Measurements from ENCODE around the gene OTOF. TPM values are rescaled to one million over a fixed set of nuclear protein-coding genes. Genes with fewer than 3 reads are reported as not detected.

The OTOF gene
- total and polyA plus RNA-seq, 2 of the 4 experiments (the other 2 are of a cell fraction), result 0.03 TPM; not detected in 1

- no peaks in the 10 kb centered on the region for H3K79me1 ChIP-seq (ENCODE audit: low read depth in 1 of 2, low read length in 2 of 2)
- no peak overlapping the region for H3K14ac ChIP-seq (replicated peaks; ENCODE audit: low read depth, low read length)
- WGBS, 2 experiments (ENCODE audit: extremely low coverage in 2 of 2, insufficient read length in 1 of 2), result 61% methylated on average over 4 of the region's 9 CpGs; no CpG with 5 or more reads in 1 of the 2 experiments
- no peak overlapping the region for H2BK20ac ChIP-seq (ENCODE audit: low read depth, low read length)
- TF ChIP-seq CHD1 (IDR thresholded peaks at IDR 0.05; ENCODE audit: low read depth, low read length), result no peak
- no peak for TF ChIP-seq RAD21 (IDR thresholded peaks at IDR 0.05; ENCODE audit: low read length)
- TF ChIP-seq RCOR1 (IDR thresholded peaks at IDR 0.05; ENCODE audit: insufficient replicate concordance, low read length), result no peak
- no peak for TF ChIP-seq FOS (IDR thresholded peaks at IDR 0.05; ENCODE audit: low read depth, low read length)
- no peak for TF ChIP-seq USF2 (IDR thresholded peaks at IDR 0.05; ENCODE audit: low read depth, low read length)
- TF ChIP-seq MXI1 (IDR thresholded peaks at IDR 0.05; ENCODE audit: borderline replicate concordance, low read depth, low read length), result no peak
- no peak for TF ChIP-seq POLR2A (IDR thresholded peaks at IDR 0.05; ENCODE audit: low read depth, low read length)
- no peak for TF ChIP-seq CEBPB (IDR thresholded peaks at IDR 0.05; ENCODE audit: low read depth, low read length)
- no peak for TF ChIP-seq NFE2L2 (IDR thresholded peaks at IDR 0.05; ENCODE audit: low read depth, low read length)
- no peak for TF ChIP-seq ELK1 (IDR thresholded peaks at IDR 0.05; ENCODE audit: borderline replicate concordance, low read depth, low read length)
- no peak for TF ChIP-seq MAFK (IDR thresholded peaks at IDR 0.05; ENCODE audit: low read depth, low read length)
- TF ChIP-seq SMC3 (IDR thresholded peaks at IDR 0.05; ENCODE audit: low read depth, low read length), result no peak
- no peak for TF ChIP-seq BHLHE40 (IDR thresholded peaks at IDR 0.05; ENCODE audit: low read depth, low read length)
- TF ChIP-seq CTCF (conservative IDR thresholded peaks at IDR 0.05; ENCODE audit: low read depth, low read length), result no peak
- dilution Hi-C loops (cut with HindIII; ENCODE audit: low sequenced_read_pairs, unreplicated experiment), result no loop called here
- no peak overlapping the region for H4K8ac ChIP-seq (ENCODE audit: low read depth in 2 of 2, low read length in 2 of 2)
- no peak overlapping the region for H3K4me2 ChIP-seq (ENCODE audit: low read depth, low read length)
- no peak overlapping the region for H2BK5ac ChIP-seq (ENCODE audit: low read depth, low read length, poor library complexity, severe bottlenecking)
- H3K27ac ChIP-seq (ENCODE audit: insufficient read depth, low read length), result no peak overlapping the region
- ChIA-PET CTCF (no interaction called here), POLR2A (ENCODE audit: unreplicated experiment) (no interaction called here)
- no peak overlapping the region for H2BK15ac ChIP-seq (ENCODE audit: low read depth, low read length)
- H2AFZ ChIP-seq (replicated peaks; ENCODE audit: low read length, poor library complexity), result no peak overlapping the region
- H2BK120ac ChIP-seq (ENCODE audit: low read depth, low read length), result no peak overlapping the region
- H3K9me3 ChIP-seq (ENCODE audit: control insufficient read depth, insufficient read depth, low read length), result peaks cover 5% of the 10 kb centered on the region
- H3K36me3 ChIP-seq (ENCODE audit: control insufficient read depth, insufficient read depth, low read length), result no peaks in the 10 kb centered on the region
- ATAC-seq (ENCODE audit: low read depth) (no peak), DNase-seq (no peak)
- no peaks in the 10 kb centered on the region; the same call in 1 of the 2 replicates for H3K27me3 ChIP-seq (ENCODE audit: control insufficient read depth, insufficient read depth, low read length)
- no peak overlapping the region for H4K91ac ChIP-seq (ENCODE audit: insufficient read depth, low read depth, low read length)
- H3K4ac ChIP-seq (ENCODE audit: low read depth, low read length), result no peak overlapping the region
- in situ Hi-C loops (cut with MboI; ENCODE audit: low sequenced_read_pairs), result no loop called here
- H4K20me1 ChIP-seq (ENCODE audit: insufficient read depth, low read length), result no peaks in the 10 kb centered on the region
- H3K23ac ChIP-seq (ENCODE audit: low read depth, low read length), result no peak overlapping the region
- no peak overlapping the region for H2AK9ac ChIP-seq (replicated peaks; ENCODE audit: low read depth, low read length, poor library complexity)
- no peak overlapping the region for H3K56ac ChIP-seq (ENCODE audit: extremely low read depth, insufficient read depth, low read length)
- H3K4me1 ChIP-seq (ENCODE audit: control insufficient read depth, insufficient read depth, low read length), result no peaks in the 10 kb centered on the region
- no peaks in the 10 kb centered on the region; the same call in 1 of the 2 replicates for H3K9me1 ChIP-seq (ENCODE audit: insufficient read depth, low read length)
- BruUV-seq (replicated peaks), result no TSS peak
- intact Hi-C loops (cut with micrococcal nuclease), result no loop called here
- no peak overlapping the region for H3K9ac ChIP-seq (ENCODE audit: low read depth, low read length)
- H2AK5ac ChIP-seq (ENCODE audit: low read depth, low read length), result no peak overlapping the region
- no peak overlapping the region for H3K18ac ChIP-seq (ENCODE audit: low read depth, low read length)
- H4K5ac ChIP-seq (ENCODE audit: low read depth, low read length), result no peak overlapping the region
- H3K4me3 ChIP-seq (ENCODE audit: insufficient read depth, low read depth, low read length), result no peak overlapping the region
Measured at GRCh38 chr2:26470601-26471260, 7.2 kb downstream of the OTOF start.
